AG09309 (cell line): ENCODE results near the gene NEUROD6.

Experiments used
- DNase-seq: peaks from one replicate; pipeline ENCODE4 v3.0.0-alpha.2; 2010; ENCODE audit warnings: low read depth
- H3K4me3 ChIP-seq: 2 replicates; pipeline ENCODE4 v1.5.1; 2011; ENCODE audit warnings: mild to moderate bottlenecking, low read depth, low read length, moderate library complexity; ENCODE audit not compliant: control insufficient read depth
- CTCF ChIP-seq: IDR thresholded peaks from 2 replicates; pipeline ENCODE4 v1.5.1; 2011; ENCODE audit warnings: mild to moderate bottlenecking, low read depth, low read length, inconsistent platforms; ENCODE audit not compliant: insufficient read depth, control insufficient read depth; ENCODE audit errors: missing control alignments

NEUROD6 gene

GRCh38 chr7:31370609-31371008 lies 30.1 kb upstream of the NEUROD6 start:
- no peak for TF ChIP-seq CTCF
- no peak overlapping the region for H3K4me3 ChIP-seq
- no peak for DNase-seq

DNA sequence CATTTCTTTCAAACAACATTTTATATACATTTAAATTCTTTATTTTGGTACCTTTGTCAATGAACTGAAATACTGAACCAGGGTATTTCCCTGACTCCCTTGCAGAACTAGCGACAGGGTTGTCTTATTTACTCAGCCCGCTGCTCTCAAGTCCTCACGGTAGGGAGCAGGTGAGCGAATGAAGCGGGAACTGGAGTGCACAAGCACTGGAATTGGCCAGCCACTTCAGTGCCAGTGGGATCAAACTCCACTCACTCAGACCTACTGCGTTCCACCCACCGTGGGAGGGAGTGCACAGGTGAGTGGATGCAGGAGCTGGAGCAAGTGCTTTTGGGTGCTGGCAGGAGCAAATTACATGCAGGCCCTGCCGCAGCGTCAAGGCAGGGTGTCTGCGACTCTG lies 28.1 kb upstream of the NEUROD6 start:
- DNase-seq, result no peak
- H3K4me3 ChIP-seq, result no peak overlapping the region
- no peak for TF ChIP-seq CTCF

GRCh38 chr7:31363496-31363895 lies 23.0 kb upstream of the NEUROD6 start:
- no peak for DNase-seq
- TF ChIP-seq CTCF, result no peak
- H3K4me3 ChIP-seq, result no peak overlapping the region

DNA sequence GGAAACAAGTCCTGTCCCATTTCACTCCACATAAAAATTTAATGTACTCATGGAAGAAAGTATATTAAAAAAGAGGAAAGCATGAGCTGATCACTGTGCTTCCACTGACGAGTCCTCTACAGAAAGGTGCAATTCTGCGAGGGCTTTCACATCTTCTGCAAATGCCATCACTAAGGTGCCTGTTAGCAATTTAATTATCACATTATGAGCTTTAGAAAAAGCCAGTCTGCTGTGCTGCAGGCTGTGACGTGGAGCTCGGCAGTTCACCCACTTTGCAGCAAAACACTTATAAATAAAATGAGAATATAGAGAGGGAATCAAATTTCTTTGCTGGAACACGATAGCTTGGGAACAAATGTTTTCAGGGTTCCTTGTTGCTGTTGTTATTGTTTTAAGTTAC lies 22.5 kb upstream of the NEUROD6 start:
- TF ChIP-seq CTCF, result no peak
- DNase-seq, result no peak
- no peak overlapping the region for H3K4me3 ChIP-seq

- no peak for DNase-seq
- H3K4me3 ChIP-seq, result no peak overlapping the region
- TF ChIP-seq CTCF, result no peak
Measured at GRCh38 chr7:31362401-31362800, 21.9 kb upstream of the NEUROD6 start.

- TF ChIP-seq CTCF, result no peak
- H3K4me3 ChIP-seq, result no peak overlapping the region
- DNase-seq, result no peak
Measured at GRCh38 chr7:31358467-31358866, 17.9 kb upstream of the NEUROD6 start.

GRCh38 chr7:31345421-31345820 lies 4.9 kb upstream of the NEUROD6 start:
- TF ChIP-seq CTCF, result no peak
- H3K4me3 ChIP-seq, result no peak overlapping the region
- no peak for DNase-seq
